DOHH2 (cell line): ENCODE measurements around the gene OVCA2.

Experiments used
- H3F3A ChIP-seq: fragments of 200-600 bp; sonication (generic), shearing (Covaris generic); 2 replicates; pipeline ENCODE4 v1.6.0; 2016; ENCODE audit warnings: antibody characterized with exemption, mild to moderate bottlenecking; ENCODE audit not compliant: control insufficient read depth, insufficient read depth
- H3K27ac ChIP-seq: fragments of 200-600 bp; sonication (generic); 2 replicates; pipeline ENCODE4 v1.5.1; 2014; ENCODE audit warnings: low read depth, mild to moderate bottlenecking, low read length, moderate library complexity
- H3K27me3 ChIP-seq: fragments of 200-600 bp; sonication (generic); 2 replicates; pipeline ENCODE4 v1.6.1; 2014; ENCODE audit warnings: mild to moderate bottlenecking, low read length, mixed read lengths; ENCODE audit not compliant: control insufficient read depth
- H3K36me3 ChIP-seq: fragments of 200-600 bp; sonication (generic); 2 replicates; pipeline ENCODE4 v1.6.1; 2014; ENCODE audit warnings: mild to moderate bottlenecking, low read length, moderate library complexity, mixed read lengths; ENCODE audit not compliant: control insufficient read depth
- H3K4me1 ChIP-seq: fragments of 200-600 bp; sonication (generic); 2 replicates; pipeline ENCODE4 v1.6.1; 2014; ENCODE audit warnings: mild to moderate bottlenecking, low read length, mixed read lengths; ENCODE audit not compliant: control insufficient read depth
- H3K4me2 ChIP-seq: fragments of 200-600 bp; sonication (generic); 2 replicates; pipeline ENCODE4 v1.6.0; 2014; ENCODE audit warnings: mild to moderate bottlenecking, low read length, moderate library complexity
- H3K4me3 ChIP-seq: fragments of 200-600 bp; sonication (generic); 2 replicates; pipeline ENCODE4 v1.5.1; 2014; ENCODE audit warnings: mild to moderate bottlenecking, low read length, mixed read lengths
- H3K79me2 ChIP-seq: fragments of 200-600 bp; sonication (generic); 2 replicates; pipeline ENCODE4 v1.6.1; 2014; ENCODE audit warnings: mild to moderate bottlenecking, low read length, mixed read lengths; ENCODE audit not compliant: control insufficient read depth
- H3K9me2 ChIP-seq: fragments of 200-600 bp; sonication (generic); replicated peaks from 2 replicates; pipeline ENCODE4 v1.6.1; 2014; ENCODE audit warnings: mild to moderate bottlenecking, low read length, mixed read lengths; ENCODE audit not compliant: control insufficient read depth
- H3K9me3 ChIP-seq: fragments of 200-600 bp; sonication (generic); 2 replicates; pipeline ENCODE4 v1.6.1; 2014; ENCODE audit warnings: antibody characterized with exemption, low read length, mixed read lengths; ENCODE audit not compliant: control insufficient read depth, insufficient read depth
- H4K20me1 ChIP-seq: fragments of 200-600 bp; sonication (generic); 2 replicates; pipeline ENCODE4 v1.6.0; 2014; ENCODE audit warnings: low read depth, mild to moderate bottlenecking, antibody characterized with exemption, low read length, moderate library complexity; ENCODE audit not compliant: control insufficient read depth, insufficient read depth
- EZH2phosphoT487 ChIP-seq: fragments of 200-600 bp; sonication (generic); IDR thresholded peaks from 2 replicates; pipeline ENCODE4 v1.6.1; 2017; ENCODE audit warnings: borderline replicate concordance, mild to moderate bottlenecking, antibody characterized with exemption, low read length, moderate library complexity, mixed read lengths
- TF ChIP-seq, protein P1 (sequence below): fragments of 200-600 bp; sonication (generic); IDR thresholded peaks from one replicate; pipeline ENCODE4 v1.5.1; 2014; ENCODE audit warnings: antibody characterized with exemption, mild to moderate bottlenecking, low read depth, low read length; ENCODE audit not compliant: poor library complexity, severe bottlenecking

The OVCA2 gene

DNA sequence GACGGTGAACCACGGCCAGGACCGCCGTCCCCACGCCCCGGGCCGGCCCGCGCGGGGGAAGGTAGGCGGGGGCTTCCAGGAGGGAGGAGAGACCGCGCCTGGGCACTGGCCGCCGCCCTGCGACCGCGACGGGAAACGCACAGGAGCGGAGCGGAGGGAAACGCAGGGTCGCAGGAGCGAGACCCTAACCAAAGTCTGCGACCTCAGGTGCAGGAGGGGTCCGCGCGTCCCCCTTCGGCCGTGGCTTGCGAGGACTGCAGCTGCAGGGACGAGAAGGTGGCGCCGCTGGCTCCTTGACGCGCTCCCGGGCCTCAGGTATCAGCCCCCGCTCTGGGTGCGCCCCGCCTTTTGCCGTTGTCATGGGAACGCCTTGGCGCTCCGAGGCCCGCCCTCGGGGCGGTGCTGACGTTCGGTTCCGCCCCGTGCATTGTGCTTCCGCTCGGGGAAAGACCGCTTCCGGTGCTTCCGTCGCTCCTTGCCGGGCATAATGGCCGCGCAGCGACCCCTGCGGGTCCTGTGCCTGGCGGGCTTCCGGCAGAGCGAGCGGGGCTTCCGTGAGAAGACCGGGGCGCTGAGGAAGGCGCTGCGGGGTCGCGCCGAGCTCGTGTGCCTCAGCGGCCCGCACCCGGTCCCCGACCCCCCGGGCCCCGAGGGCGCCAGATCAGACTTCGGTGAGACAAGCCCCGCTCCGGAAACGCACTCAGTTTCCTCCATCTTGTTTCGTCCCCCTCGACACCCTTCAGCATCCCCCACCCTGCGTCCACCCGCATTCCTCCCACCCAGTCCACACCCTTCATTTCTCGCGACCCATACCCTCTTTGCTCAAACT lies at the start of gene OVCA2:
Gene OVCA2 (plus strand): TSS at position 462 of the 829 bp plus-strand sequence. CDS start 26 bp downstream, at position 488.
- peak within 1 kb of the TSS; percentile 90 for H3K4me2 ChIP-seq
- H4K20me1 ChIP-seq, result peaks cover 3% of the 10 kb centered on the region; the same call in 1 of the 2 replicates
- TF ChIP-seq, protein P1, sequence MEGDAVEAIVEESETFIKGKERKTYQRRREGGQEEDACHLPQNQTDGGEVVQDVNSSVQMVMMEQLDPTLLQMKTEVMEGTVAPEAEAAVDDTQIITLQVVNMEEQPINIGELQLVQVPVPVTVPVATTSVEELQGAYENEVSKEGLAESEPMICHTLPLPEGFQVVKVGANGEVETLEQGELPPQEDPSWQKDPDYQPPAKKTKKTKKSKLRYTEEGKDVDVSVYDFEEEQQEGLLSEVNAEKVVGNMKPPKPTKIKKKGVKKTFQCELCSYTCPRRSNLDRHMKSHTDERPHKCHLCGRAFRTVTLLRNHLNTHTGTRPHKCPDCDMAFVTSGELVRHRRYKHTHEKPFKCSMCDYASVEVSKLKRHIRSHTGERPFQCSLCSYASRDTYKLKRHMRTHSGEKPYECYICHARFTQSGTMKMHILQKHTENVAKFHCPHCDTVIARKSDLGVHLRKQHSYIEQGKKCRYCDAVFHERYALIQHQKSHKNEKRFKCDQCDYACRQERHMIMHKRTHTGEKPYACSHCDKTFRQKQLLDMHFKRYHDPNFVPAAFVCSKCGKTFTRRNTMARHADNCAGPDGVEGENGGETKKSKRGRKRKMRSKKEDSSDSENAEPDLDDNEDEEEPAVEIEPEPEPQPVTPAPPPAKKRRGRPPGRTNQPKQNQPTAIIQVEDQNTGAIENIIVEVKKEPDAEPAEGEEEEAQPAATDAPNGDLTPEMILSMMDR, result no peak
- TF ChIP-seq EZH2phosphoT487, result no peak
- H3F3A ChIP-seq, result no peaks in the 10 kb centered on the region; the same call in 1 of the 2 replicates
- peaks cover 33% of the 10 kb centered on the region for H3K36me3 ChIP-seq
- H3K9me2 ChIP-seq, result no peaks in the 10 kb centered on the region
- H3K4me1 ChIP-seq, result peaks cover 18% of the 10 kb centered on the region
- H3K79me2 ChIP-seq, result peaks cover 18% of the 10 kb centered on the region
- no peaks in the 10 kb centered on the region for H3K9me3 ChIP-seq
- H3K4me3 ChIP-seq, result peak within 1 kb of the TSS; percentile 84
- H3K27ac ChIP-seq, result peak within 1 kb of the TSS; percentile 41
- no peaks in the 10 kb centered on the region for H3K27me3 ChIP-seq

GRCh38 chr17:1992541-1992940 lies 49.3 kb upstream of the OVCA2 start:
- TF ChIP-seq EZH2phosphoT487, result no peak
- TF ChIP-seq, protein P1, result no peak
- Histone ChIP-seq H3K4me3 (no peak overlapping the region), H3F3A (no peaks in the 10 kb centered on the region), H3K36me3 (no peaks in the 10 kb centered on the region), H3K9me2 (no peaks in the 10 kb centered on the region), H3K27me3 (no peaks in the 10 kb centered on the region), H3K79me2 (no peaks in the 10 kb centered on the region), H3K9me3 (no peaks in the 10 kb centered on the region), H3K27ac (no peak overlapping the region), H3K4me2 (no peak overlapping the region), H3K4me1 (no peaks in the 10 kb centered on the region), H4K20me1 (no peaks in the 10 kb centered on the region)

- H3K4me1 ChIP-seq, result no peaks in the 10 kb centered on the region
- no peaks in the 10 kb centered on the region for H4K20me1 ChIP-seq
- no peaks in the 10 kb centered on the region for H3K9me3 ChIP-seq
- H3K27me3 ChIP-seq, result no peaks in the 10 kb centered on the region
- no peak overlapping the region for H3K27ac ChIP-seq
- H3K79me2 ChIP-seq, result no peaks in the 10 kb centered on the region
- H3K4me3 ChIP-seq, result no peak overlapping the region
- H3K4me2 ChIP-seq, result no peak overlapping the region
- H3F3A ChIP-seq, result no peaks in the 10 kb centered on the region
- H3K9me2 ChIP-seq, result no peaks in the 10 kb centered on the region
- no peaks in the 10 kb centered on the region for H3K36me3 ChIP-seq
- TF ChIP-seq EZH2phosphoT487, result no peak
- TF ChIP-seq, protein P1, result no peak
Measured at GRCh38 chr17:1994707-1995106, 47.1 kb upstream of the OVCA2 start.
